T-helper 1 cell treated with Interleukin-12 subunit alpha and Interleukin-12 subunit beta and Interleukin-4 antibody, amounts not matched to agents 30 ng/mL and 1 ng/mL, for 36 hours (primary cell): Measurements from ENCODE around the gene UBXN2A. TPM values are rescaled to one million over a fixed set of nuclear protein-coding genes. Genes with fewer than 3 reads are reported as not detected.
"Not testable (repeated sequence)": the region's sequence is repeated elsewhere in the genome, so short reads cannot be mapped to it uniquely, and the experiment has no call there.

Source experiments
- intact Hi-C: fragments of 100-400 bp; cut with micrococcal nuclease; formaldehyde crosslinking; loops from one replicate; pipeline ENCODE4 v1.15.1; 2024
- total RNA-seq: library from RNA; stranded (reverse); gene quantifications from 2 replicates; pipeline ENCODE4 v1.2.3, GENCODE V29; 2022

UBXN2A gene
- total RNA-seq, 1 donor from 2014 or later = 11.6 TPM

DNA sequence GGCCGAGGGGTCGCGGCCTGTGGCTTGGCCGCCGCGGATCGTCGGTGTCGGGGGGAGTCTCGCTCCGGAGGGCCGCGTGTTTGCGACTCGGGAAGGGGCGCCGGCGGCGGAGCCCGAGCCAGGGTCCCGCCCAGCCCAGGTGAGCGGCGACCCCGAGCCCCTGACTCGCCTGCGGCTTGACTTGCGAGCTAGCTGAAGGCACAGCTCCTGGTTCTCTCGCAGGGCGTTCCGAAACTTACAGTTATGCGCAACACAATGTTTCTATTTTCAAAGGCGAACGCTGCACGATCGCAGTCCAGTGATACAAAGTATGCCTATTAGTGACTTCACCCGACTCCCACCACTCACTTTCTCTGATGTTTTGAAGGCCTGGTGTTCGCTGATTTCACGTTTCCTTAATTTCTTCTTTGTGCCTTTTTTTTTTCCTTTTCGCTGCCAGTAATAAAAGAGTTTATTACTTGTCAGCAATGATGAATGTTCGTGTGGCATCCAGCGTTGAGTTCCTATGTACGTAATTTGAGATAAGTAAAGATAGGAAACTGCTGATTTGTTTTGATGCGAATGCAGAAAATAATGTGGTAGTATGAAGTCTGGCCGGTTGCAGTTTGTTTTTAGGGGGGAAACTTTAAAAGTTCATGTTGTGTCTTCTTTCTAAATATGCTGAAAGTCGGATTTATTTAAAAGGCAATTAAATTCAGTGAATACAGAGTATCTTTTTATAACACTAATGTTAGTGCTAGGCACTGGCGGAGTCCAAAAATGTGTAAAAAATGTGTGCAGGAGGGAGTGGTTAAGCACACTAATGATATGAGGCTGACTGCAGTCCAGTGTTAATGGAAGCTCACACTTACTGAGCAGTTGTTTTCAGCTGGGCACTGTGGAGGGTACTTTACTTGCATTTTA, 706 bp downstream of the UBXN2A start:
- intact Hi-C loops = loop anchor here (1.0 to 5.0 kb wide), 6 partner anchors 14 to 1031 kb away; partner anchors contain the start of genes ATAD2B, DNAJC27, SF3B6 and WDCP

DNA sequence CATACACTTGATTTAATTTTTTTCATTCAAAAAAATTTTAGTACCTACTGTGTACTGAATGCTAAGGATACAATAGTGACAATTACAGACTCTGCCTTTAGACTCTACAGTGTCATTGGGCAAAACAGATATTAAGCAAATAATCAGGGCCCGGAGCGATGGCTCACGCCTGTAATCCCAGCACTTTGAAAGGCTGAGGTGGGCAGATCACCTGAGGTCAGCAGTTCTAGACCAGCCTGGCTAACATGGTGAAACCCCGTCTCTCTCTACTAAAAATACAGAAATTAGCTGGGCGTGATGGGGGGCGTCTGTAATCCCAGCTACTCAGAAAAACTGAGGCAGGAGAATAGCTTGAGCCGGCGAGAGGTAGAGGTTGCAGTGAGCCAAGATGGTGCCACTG, 1.4 kb downstream of the UBXN2A start:
- intact Hi-C loops = loop anchor here (5.0 kb wide), 2 partner anchors 49 to 1031 kb away; partner anchors contain the start of gene DNAJC27

DNA sequence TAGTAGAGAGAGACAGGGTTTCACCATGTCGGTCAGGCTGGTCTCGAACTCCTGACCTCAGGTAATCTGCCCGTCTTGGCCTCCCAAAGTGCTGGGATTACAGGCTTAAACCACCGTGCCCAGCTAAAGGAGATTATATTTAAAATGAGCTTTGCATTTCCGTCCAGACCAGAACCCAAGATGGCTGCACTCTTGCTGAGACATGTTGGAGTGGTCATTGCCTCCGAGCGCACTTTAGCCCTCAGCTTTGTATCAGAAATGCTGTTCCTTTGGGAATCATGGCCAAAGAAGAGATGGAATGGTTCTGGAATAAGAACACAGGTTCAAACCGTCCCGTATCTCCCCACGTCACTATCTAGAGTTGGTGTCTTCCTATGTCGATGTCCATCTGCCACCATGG, 3.4 kb downstream of the UBXN2A start:
- intact Hi-C loops = loop anchor here (5.0 kb wide), 2 partner anchors 51 to 1029 kb away; partner anchors contain the start of gene DNAJC27

DNA sequence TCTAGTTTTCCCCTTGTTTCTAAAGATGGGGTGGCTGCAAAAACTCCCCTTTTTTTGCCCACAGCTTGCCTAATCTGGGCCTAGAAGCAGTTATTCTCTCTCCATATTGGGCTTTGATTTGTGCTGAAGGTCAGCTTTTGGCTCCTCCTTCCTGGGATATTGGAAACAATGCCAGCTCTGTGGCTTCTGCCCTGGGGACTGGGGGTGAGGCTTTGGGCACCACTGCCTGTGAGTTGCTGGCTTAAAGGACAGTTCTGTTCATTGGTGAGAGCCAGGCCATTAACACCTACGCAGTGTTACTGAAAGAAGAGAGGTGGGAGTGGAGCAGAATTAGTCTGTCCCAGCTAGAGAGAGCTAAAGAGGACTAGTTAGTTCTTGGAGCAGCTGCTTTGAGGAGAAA, 4.3 kb downstream of the UBXN2A start:
- intact Hi-C loops = loop anchor here (5.0 kb wide), 2 partner anchors 52 to 1028 kb away; partner anchors contain the start of gene DNAJC27

DNA sequence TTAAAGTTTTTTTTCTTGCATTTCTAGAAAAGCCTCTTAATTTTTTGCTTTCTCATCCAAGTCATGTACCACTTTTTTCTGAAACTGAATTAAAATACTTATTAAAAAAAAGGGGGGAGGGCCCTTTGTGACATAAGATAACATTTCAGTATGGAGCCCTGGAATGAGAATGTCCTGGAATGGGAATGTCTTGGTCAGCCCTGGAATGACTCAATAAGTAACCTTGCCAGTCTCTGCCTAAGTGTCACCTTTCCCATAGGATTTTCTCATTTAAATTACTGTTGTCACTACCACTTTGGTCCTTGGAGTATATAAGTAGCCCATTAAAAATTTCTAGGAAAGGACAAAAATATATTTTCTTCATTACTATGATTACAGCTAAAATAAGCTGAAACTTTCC, 4.7 kb downstream of the UBXN2A start:
- intact Hi-C loops = loop anchor here (5.0 kb wide), 2 partner anchors 53 to 1027 kb away; partner anchors contain the start of gene DNAJC27

DNA sequence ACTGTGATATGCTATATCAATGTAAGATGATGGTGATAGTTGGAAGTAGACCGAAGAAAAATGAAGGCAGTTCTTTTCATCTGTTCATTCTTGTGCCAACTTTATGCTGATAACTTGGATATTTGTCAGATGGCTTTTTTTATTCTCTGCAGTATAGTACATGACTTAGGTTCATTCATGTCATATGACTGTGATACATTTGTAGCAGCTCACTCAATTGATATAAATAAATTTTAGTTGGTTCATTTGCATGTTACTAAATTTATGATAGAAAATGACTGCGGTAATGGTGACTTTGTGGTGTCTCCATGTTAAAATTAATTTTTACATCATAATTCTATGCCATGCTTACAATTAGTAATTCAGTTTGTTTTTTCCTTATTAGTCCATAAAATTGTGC, 7.1 kb downstream of the UBXN2A start:
- intact Hi-C loops = no loop called here

DNA sequence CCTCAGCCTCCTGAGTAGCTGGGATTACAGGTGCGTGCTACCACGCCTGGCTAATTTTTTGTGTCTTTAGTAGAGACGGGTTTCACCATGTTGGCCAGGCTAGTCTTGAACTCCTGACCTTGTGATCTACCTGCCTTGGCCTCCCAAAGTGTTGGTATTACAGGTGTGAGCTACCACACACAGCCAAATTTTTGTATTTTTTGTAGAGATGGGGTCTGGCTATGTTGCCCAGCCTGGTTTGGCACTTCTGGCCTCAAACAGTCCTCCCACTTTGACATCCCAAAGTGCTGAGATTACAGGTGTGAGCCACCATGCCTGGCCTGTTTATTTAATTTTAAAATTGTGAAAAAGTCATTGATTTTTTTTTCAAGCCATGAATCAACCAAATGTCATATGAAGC, 12.3 kb downstream of the UBXN2A start:
- intact Hi-C loops = not testable (repeated sequence)

DNA sequence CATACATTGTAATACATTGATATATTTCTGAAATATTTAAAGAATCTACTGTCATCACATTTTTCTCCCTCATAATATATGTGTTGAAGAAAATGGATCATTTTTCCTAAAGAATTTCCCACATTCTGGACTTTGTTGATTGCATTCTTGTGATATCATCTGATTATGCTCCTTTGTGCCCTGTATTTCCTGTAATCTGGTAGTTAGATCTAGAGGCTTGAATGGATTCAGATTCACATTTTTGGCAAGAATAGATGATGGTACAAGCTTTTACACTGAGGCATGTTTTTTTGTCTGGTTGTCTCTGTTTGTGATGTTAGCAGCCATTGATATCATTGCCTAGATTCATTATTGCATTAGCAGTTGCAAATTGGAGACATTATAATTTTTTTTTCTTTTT, 13.4 kb downstream of the UBXN2A start:
- intact Hi-C loops = no loop called here

DNA sequence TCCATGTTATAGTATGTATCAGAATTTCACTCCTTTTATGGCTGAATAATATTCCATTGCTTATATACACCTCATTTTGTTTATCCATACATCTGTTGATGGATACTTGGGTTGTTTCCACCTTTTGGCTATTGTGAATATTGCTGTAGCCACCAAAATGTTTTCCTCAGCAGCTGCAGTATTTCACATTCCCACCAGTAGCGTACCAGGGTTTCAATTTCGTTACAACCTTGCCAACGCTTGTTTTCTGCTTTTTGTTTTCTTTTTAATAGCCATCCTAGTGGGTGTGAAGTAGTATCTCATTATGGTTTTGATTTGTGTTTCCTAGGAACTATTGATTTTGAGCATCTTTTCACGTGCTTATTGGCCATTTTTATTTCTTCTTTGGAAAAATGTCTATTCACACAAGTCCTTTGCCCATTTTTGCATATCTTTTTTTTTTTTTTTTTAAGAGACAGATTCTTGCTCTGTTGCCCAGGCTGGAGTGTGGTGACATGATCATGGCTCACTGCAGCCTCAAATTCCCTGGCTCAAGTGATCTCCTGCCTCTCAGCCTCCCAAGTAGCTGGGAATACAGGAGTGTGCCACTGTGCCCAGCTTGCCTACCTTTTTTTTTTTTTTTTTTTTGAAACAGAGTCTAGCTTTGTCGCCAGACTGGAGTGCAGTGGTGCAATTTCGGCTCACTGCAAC, 14.2 kb downstream of the UBXN2A start:
- intact Hi-C loops = no loop called here

DNA sequence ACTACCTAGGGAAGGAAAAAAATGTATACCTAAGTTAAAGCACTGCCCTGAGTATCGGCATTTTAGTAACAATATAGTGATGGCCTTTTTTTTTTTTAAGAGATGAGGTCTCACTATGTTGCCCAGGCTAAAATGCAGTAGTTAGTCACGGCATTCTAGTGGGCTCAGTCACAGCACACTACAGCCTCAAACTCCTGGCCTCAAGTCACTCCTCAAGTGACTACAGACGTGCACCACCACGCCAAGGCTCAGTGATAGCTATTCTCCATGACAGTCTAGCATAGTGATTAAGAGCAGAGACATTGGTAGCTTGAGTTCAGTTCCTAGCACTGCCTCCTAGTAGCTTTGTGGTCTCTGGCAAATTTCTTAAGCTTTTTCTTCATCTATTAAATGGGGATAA, 27.6 kb downstream of the UBXN2A start:
- intact Hi-C loops = no loop called here

DNA sequence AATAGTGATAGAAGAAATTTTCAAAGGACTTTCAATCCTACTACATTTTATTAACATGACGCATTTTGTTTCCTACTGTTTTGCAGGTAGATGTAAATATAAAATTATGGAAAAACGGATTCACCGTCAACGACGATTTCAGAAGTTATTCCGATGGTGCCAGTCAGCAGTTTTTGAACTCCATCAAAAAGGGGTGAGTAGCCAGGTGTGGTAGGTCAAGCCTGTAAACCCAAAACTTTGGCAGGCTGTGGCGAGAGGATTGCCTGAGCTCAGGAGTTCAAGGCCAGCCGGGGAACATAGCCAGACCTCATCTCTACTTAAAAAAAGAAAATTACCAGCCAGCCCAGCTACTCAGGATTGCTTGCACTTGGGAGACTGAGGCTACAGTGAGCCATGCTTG, 36.6 kb downstream of the UBXN2A start:
- intact Hi-C loops = no loop called here

DNA sequence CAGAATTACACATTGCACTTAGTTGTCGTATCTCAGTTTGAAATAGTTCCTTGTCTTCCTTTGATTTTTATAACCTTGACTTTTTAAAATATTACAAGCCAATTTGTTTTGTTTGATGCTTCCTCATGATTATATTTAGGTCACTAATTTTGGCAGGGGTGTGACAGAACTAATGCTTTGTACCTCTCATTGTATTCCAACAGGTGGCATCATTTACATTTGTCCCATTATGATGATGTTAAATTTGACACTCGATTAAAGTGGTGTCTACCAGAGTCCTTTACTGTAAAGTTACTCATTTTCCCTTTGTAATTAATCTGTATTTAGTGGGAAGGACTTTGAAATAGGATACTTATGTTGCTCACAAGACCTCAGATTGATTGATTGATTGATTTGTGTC, 48.1 kb downstream of the UBXN2A start:
- intact Hi-C loops = loop anchor here (1.0 kb wide), 3 partner anchors 96 to 394 kb away; partner anchors contain the start of gene TP53I3

DNA sequence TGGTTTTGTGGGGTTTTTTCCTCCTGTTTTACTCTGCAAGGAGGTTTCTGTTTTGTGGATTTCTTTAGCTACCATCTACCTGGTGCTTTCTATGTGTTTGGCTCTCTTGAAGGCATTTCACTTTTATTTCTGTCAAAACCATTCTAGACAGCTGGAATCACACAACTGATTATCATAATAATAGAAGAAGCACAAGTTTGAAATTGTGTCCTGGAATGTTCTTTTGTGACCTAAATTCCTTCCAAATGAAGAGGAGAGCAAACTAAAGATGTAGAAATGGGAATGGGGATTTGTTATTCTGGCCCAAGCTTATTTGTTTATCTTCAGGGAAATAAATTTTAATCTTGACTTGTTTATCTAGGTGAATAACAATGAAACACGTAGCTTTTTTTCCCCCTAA, 52.7 kb downstream of the UBXN2A start:
- intact Hi-C loops = no loop called here

DNA sequence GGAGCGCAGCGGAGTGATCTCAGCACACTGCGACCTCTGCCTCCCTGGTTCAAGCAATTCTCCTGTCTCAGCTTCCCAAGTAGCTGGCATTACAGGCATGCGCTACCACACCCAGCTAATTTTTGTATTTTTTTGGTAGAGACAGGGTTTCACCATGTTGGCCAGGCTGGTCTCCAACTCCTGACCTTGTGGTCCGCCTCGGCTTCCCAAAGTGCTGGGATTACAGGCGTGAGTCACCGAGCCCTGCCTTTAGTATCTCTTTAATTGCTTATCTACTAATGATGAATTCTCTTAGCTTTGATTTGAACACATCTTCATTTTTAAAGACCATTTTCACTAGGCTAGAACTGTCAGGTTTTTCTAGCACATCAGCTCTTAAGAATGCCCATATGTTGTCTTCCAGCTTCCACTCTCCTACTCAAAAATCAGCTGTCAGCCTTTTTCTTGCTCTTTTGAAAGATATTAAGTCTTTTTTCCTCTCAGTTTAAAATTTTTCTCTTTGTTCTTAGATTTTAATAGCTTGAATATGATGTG, 53.5 kb downstream of the UBXN2A start:
- intact Hi-C loops = no loop called here

DNA sequence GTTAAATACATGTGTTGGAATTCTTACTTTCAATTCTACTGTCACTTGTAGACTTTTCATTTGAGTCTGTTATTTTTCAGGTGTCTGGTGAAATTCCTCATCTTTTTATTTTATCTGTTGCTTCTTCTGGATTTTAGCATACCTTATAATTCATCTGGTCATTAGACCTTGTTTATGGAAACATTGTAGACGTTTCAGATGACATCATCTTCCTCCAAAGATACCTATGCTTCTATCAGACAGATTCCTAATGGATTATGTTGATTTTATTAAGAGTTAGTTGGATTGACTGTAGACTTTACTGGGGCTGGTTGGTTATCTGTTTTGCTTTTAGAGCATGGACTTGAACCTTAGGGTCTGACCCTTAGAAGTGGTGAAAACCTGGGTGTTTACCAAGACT, 54.3 kb downstream of the UBXN2A start:
- intact Hi-C loops = no loop called here

DNA sequence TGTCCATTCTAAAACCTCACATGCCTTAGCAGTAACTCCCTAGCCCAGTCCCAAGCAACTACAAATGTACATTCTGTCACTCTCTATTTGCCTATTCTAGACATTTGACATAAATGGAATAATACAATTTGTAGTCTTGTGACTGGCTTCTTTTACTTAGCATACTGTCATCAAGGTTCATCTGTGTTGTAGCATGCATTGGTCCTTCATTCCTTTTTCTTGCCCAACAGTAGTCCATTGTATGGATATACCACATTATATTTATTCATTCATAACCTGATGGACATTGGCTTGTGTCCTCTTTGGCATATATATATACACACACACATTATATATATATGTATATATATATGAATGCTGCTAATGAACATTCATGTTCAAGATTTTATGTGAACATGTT, 67.4 kb downstream of the UBXN2A start:
- intact Hi-C loops = no loop called here

DNA sequence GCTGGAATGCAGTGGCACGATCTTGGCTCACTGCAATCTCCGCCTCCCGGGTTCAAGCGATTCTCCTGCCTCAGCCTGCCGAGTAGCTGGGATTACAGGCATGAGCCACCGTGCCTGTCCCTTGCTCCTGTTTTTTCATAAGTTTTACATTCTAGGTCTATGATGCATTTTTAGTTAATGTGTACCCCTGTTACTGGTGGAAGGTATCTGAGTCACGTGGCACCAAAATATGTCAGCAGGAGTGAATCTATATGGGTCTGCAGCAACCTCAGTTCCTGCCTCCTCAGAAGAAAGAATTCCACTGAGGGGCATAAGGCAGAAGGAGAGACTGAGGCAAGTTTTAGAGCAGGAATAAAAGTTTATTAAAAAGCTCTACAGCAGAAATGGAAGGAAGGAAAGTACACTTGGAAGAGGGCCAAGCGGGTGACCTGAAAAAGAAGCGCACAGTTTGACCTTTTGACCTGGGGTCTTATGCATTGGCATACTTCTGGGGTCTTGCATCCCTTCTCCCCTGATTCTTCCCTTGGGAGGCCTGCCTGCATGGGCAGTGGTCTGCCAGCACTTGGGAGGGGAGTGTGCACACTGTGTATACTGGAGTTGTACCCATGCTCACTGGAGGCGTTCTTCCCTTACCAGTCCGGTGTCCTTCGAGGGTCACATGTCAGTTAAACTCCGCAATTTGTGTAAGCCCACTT, 68.6 kb downstream of the UBXN2A start:
- intact Hi-C loops = no loop called here

DNA sequence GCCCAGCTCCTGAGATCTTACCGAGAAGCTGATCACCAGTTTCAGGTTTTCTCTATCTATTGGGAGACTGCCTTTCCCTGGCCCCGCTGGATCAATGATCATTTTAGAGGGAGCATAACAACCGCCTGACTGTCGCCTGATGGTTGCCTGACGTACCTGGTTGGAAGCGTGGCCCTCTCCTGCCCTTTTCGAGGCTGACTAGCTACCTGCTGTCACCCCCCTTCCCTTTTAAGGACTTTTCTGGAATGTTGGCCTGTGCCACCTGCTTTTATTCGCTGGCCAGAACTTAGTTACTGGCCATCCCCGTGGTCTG, 69.1 kb downstream of the UBXN2A start:
- intact Hi-C loops = no loop called here

DNA sequence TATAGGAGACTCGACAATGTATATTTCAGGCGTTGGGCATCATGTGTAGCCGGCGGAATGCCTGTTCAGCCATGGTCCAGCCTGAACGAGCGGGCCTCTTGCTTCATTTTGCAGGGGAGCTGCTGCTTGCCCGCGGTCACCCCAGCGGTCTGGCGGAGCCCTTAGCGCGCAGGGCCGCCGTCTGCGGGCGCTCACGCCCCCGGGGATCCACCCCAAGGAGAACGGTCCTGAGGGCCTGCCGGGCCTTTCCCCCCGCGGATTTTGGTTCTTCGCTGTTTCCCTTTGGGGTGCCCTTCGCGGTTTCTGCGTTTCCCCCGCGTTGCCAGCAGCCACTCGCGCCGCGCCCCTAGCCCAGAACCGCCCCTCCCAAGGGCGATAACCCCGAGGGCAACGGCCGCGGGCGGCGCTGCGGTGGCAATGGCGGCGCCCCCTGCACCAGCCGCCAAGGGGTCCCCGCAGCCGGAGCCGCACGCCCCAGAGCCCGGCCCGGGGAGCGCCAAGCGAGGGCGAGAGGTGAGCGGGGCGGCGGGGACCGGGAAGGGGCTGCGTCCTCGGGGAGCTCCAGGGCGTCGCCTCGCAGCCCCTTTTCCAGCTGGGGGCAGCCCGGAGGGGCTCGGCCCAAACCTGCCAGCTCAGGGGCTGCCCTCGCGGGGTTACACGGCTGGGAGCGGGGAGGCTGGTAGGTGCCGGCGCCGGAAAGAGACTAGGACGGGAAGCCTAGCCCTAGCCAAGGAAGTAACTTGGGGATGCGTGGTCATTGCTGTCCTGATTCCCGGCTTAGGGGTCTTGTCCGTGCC, 69.6 kb downstream of the UBXN2A start, which contains the start of gene MFSD2B:
TSS of gene MFSD2B (plus strand) at position 406 of the 797 bp plus-strand sequence. CDS start at position 418, 12 bp downstream.
- intact Hi-C loops = no loop called here

DNA sequence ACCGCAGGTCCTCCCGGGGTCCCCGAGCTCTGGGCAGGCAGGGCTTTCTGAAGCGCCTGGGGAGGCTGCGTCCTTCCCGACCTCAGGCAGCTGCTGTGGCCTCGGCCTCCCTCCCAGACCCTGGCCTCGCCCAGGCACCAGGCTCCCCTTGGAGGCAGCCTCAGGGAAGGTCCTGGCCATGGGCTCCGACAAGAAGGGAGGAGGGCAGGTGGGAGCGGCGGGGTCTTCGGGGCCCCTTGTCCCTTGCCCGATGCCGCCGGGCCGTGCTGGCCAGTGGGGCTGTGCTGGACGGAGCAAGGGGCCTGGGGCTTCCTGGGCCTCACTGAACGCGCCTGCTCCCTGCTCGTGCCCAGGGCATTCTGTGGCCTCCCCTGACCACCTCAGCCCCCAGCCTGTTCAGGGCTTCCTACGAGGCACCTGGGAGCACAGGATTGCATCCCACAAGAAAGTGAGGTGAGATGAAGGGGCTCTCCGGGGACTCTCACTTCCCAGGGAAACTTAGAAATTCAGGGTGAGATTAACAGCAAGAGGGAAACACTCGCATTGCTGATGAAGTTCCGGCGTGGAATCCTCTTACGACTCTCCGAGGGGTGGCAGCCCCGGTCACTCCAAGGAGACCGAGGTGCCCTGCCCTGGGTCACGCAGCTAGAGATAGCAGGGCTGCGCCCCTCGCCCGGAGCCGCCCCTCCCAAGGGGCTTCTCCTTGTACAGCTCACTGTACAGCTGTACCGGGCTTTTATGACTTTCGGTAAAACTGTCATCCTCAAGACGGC, 70.4 kb downstream of the UBXN2A start:
- intact Hi-C loops = no loop called here
